Heart right ventricle (tissue), 16 donors: Measurements from ENCODE around the gene NEDD4. TPM values are rescaled to one million over a fixed set of nuclear protein-coding genes. Genes with fewer than 3 reads are reported as not detected.

ENCODE experiments used
- ATAC-seq, 8 donors: fragments of 200-7000 bp; cut with Tn5 transposase; one replicate each; pipeline ENCODE4 v1.9.1; 2020; ENCODE audit warnings: mild to moderate bottlenecking in 8 of 8, moderate library complexity in 8 of 8, moderate number of reproducible peaks in 1 of 8
- DNase-seq, 2 donors: peaks; one replicate each; pipeline ENCODE4 v3.0.0-alpha.2; 2020
- H3K27ac ChIP-seq, 10 donors: fragments of 200-600 bp; sonication (generic) in 2 of 10; one replicate each; pipeline versions ENCODE4 v1.5.0 to v1.8.0; 2020 to 2022; ENCODE audit warnings: mild to moderate bottlenecking in 3 of 10
- H3K27me3 ChIP-seq, 7 donors: fragments of 200-600 bp; one replicate each; pipeline ENCODE4 v1.8.0; 2021 to 2022; ENCODE audit warnings: mild to moderate bottlenecking in 2 of 7
- H3K36me3 ChIP-seq, 9 donors: fragments of 200-600 bp; sonication (generic) in 1 of 9; one replicate each; pipeline versions ENCODE4 v1.5.0 to v1.8.0; 2020 to 2022; ENCODE audit warnings: mild to moderate bottlenecking in 2 of 9
- H3K4me1 ChIP-seq, 9 donors: fragments of 200-600 bp; sonication (generic) in 1 of 9; one replicate each; pipeline versions ENCODE4 v1.5.0 to v1.8.0; 2020 to 2022; ENCODE audit warnings: mild to moderate bottlenecking in 4 of 9
- H3K4me3 ChIP-seq, 10 donors: fragments of 200-600 bp; sonication (generic) in 2 of 10; one replicate each; pipeline versions ENCODE4 v1.5.0 to v1.8.0; 2020 to 2022; ENCODE audit warnings: mild to moderate bottlenecking in 7 of 10, moderate library complexity in 2 of 10
- H3K9me3 ChIP-seq, 11 donors: fragments of 200-600 bp in 10 of 11; sonication (generic) in 2 of 11; one replicate each; pipeline versions ENCODE4 v1.5.0 to v1.8.0; 2013 to 2022; ENCODE audit warnings: mild to moderate bottlenecking in 2 of 11, control low read depth in 1 of 11, moderate library complexity in 1 of 11
- WGBS, 2 donors: extraction: QIAGEN DNeasy Blood & Tissue Kit; methylation state at CpG; one replicate each; pipeline ENCODE4 v1.1.7; 2013; ENCODE audit warnings: inconsistent platforms in 1 of 2; 5-methylcytosine and 5-hydroxymethylcytosine counted together
- intact Hi-C, 10 donors: fragments of 100-400 bp; cut with DNase I; formaldehyde crosslinking; loops; one replicate each; pipeline versions ENCODE4 v1.11.1 to v1.14.2; 2022
- polyA plus RNA-seq, 2 donors: library from polyadenylated mRNA; stranded (reverse); fragments of 200-250 nt; gene quantifications; one replicate each; pipeline ENCODE4 v1.2.3, GENCODE V29; 2013
- total RNA-seq, 10 donors: library from RNA; stranded (reverse); fragmentation: NEBNext Ultra II Directional in 3 of 10; extraction: Animal tissue kit (Norgen Biotek cat#: 25700) in 3 of 10; gene quantifications; one replicate each; pipeline versions ENCODE4 v1.2.1 to v1.2.4, GENCODE V29; 2021 to 2023
- TF ChIP-seq, protein P1 (sequence below), 9 donors: fragments of 200-600 bp; sonication (generic) in 2 of 9; IDR thresholded peaks; one replicate each; pipeline versions ENCODE4 v1.5.0 to v1.8.0; 2021 to 2022; ENCODE audit warnings: antibody characterized with exemption in 9 of 9, mild to moderate bottlenecking in 5 of 9, moderate library complexity in 1 of 9
- donor health status: Arrhythmogenic right ventricular cardiomyopathy.
- donor health status: ischemic (EF 13 %, LVEDD 7.1; RV severe dilation, severe dysfunction).
- donor health status: healthy with polysubstance abuse.
- donor health status: DM: no; HTN: yes; CAD: no.
- donor health status: DM: no; HTN: no; CAD: no.
- donor health status: ischemic (EF 25% LVEDD 6.9; RV normal size, moderate dysfunction).
- donor health status: ischemic (EF 25% LVEDD 5.7; RV mildly dilated, moderate dysfunction).
- donor health status: healthy.
- donor health status: DM: yes; HTN: yes; CAD: no.
- donor health status: Ischemic cardiomyopathy.
- donor health status: ischemic (EF 35%, LVEDD 5.7; RV mildly dilated, moderate dysfunction).
- donor health status: nonischemic (EF 11% LVEDD 7.7; RV severe dilation, severe dysfunction).
- donor health status: DM: yes; HTN: yes; CAD: no.
- donor health status: PGD.
- donor health status: ischemic (EF 29% LVEDD 5.4; RV normal size, mild dysfunction).
- donor health status: nonischemic (EF 23%, LVEDD 6.1; RV moderate dilation, normal function).

NEDD4 gene
- total and polyA plus RNA-seq, 12 donors: 3.5 to 11.5 (median 8.7) TPM

DNA sequence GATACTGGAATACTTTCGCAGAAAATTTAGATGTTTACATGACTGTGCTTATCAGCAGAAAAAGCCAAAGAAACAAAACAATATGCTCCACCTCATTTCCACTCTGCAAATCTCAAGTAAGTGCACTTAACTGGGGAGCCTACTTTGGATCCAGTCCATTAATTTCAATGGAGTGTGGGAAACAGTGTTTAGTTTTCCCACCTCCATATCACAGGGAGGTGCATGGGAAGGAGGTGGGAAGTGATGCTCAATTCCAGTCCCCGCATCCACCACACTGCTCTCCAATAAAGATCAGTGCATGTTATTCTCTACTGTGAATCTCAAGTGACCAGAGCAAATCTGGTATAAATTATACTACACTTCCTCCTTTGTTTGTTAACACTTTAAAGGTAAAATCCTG is 2.9 kb downstream of the NEDD4 start:
- Histone ChIP-seq H3K9me3 (no peaks in the 10 kb centered on the region), H3K27me3 (no peaks in the 10 kb centered on the region), H3K36me3 (peaks cover 0 to 5% (median 0%) of the 10 kb centered on the region in 9 donors), H3K4me3 (no peak overlapping the region), H3K4me1 (peaks cover 0 to 36% (median 24%) of the 10 kb centered on the region in 9 donors), H3K27ac (peak overlapping the region in 1 of 10 donors; percentile 99)
- TF ChIP-seq, protein P1, sequence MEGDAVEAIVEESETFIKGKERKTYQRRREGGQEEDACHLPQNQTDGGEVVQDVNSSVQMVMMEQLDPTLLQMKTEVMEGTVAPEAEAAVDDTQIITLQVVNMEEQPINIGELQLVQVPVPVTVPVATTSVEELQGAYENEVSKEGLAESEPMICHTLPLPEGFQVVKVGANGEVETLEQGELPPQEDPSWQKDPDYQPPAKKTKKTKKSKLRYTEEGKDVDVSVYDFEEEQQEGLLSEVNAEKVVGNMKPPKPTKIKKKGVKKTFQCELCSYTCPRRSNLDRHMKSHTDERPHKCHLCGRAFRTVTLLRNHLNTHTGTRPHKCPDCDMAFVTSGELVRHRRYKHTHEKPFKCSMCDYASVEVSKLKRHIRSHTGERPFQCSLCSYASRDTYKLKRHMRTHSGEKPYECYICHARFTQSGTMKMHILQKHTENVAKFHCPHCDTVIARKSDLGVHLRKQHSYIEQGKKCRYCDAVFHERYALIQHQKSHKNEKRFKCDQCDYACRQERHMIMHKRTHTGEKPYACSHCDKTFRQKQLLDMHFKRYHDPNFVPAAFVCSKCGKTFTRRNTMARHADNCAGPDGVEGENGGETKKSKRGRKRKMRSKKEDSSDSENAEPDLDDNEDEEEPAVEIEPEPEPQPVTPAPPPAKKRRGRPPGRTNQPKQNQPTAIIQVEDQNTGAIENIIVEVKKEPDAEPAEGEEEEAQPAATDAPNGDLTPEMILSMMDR (IDR thresholded peaks at IDR 0.05): no peak
- no peak for ATAC-seq
- intact Hi-C loops: loop anchor here in 6 of 10 donors (5.0 to 10.0 kb wide), 6 partner anchors 52 to 257 kb away; partner anchors contain the start of gene RFX7 (in 2 of the 6)
- WGBS, 2 donors: 81 to 88% methylated on average over 2 of the region's 2 CpGs
- DNase-seq: no peak

DNA sequence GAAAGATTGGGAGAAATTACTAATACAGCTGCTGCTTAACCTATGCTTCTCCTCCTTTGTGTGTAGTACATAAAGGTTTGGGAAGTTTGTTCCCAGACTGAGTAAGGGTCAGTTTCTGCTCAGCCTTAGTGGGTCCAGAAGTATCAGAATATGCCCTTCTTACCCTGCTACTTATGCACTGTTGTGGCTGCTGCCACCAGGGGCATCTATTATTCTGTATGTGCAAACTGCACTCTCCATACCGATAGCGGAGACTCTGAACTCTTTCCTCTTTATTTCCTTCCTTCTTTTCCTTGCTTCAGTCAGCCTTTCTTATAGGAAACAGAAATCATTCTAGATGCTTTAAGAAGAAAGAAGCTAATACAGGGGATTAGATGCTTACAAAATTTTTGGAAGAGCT is 4.0 kb downstream of the NEDD4 start:
- Histone ChIP-seq H3K27me3 (no peaks in the 10 kb centered on the region), H3K4me1 (peaks cover 0 to 32% (median 21%) of the 10 kb centered on the region in 9 donors), H3K27ac (no peak overlapping the region), H3K9me3 (no peaks in the 10 kb centered on the region), H3K36me3 (peaks cover 0 to 5% (median 0%) of the 10 kb centered on the region in 9 donors), H3K4me3 (no peak overlapping the region)
- TF ChIP-seq, protein P1 (IDR thresholded peaks at IDR 0.05): no peak
- WGBS, 2 donors: 79 to 84% methylated on average over 2 of the region's 2 CpGs
- intact Hi-C loops: no loop called here
- ATAC-seq (no peak), DNase-seq (no peak)

DNA sequence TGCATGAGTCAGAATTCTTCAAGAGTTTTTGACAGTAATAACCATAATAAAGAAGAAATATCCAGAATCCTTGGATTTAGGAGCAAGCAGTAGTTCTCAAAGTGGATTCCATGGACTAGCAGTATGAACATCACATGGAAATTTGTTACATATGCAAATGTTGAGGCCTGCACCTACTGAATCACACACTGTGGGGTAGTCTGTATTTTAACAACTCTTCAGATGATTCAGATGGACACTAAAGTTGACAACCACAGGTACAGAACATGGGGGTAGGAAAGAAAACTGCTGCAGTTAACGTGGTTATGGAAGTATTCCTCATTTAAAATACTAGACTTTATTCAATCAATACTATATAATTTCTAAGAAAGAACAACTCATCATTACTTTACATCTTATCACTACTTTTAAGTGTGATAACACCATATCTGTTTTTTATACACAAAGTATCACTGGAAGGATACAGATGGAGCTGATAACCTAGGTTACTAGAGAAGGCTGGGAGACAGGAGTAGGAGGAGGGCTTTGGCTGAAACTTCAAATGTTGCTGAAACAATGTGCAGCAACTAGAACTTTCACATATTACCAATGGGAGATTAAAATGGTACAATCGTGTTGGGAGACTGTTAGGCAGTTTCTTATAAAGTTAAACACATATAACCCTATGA is 11.7 kb downstream of the NEDD4 start:
- TF ChIP-seq, protein P1 (IDR thresholded peaks at IDR 0.05): no peak
- no peak for DNase-seq
- 76 to 79% methylated on average over 2 of the region's 2 CpGs for WGBS, 2 donors
- Histone ChIP-seq H3K27me3 (no peaks in the 10 kb centered on the region), H3K4me3 (no peak overlapping the region), H3K27ac (no peak overlapping the region), H3K9me3 (no peaks in the 10 kb centered on the region), H3K36me3 (no peaks in the 10 kb centered on the region), H3K4me1 (no peaks in the 10 kb centered on the region)
- no peak for ATAC-seq
- intact Hi-C loops: no loop called here

DNA sequence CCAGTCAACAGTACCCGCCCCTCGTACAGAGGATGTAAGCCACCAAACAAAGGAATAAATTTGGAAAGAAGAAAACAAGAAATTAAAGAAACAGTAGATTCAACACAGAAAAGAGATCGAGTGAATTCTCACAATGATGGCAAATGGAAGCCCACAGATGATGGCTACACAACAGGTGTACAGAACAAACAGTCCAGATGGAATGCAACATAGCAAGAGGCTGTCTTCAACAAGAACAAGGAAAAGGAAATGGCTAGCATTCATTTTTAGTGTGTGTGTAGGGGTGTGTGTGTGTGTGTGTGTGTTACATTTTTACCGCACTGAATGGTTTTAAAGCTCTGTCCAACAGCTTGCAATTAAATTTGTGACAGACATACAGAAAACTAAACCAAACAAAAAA is 12.9 kb downstream of the NEDD4 start:
- H3K27ac ChIP-seq: no peak overlapping the region
- TF ChIP-seq, protein P1 (IDR thresholded peaks at IDR 0.05): no peak
- 90 to 92% methylated on average over 4 of the region's 4 CpGs for WGBS, 2 donors
- no peaks in the 10 kb centered on the region for H3K27me3 ChIP-seq
- no peak overlapping the region for H3K4me3 ChIP-seq
- DNase-seq (no peak), ATAC-seq (no peak)
- no peaks in the 10 kb centered on the region for H3K9me3 ChIP-seq
- intact Hi-C loops: no loop called here
- H3K4me1 ChIP-seq: no peaks in the 10 kb centered on the region
- H3K36me3 ChIP-seq: no peaks in the 10 kb centered on the region
